GM18520 (cell line): ENCODE data around the gene UPK3B.
A peak's percentile ranks its signal among the peaks of the same experiment; 100 is the strongest.
"Not testable (repeated sequence)": the region's sequence is repeated elsewhere in the genome, so short reads cannot be mapped to it uniquely, and the experiment has no call there.

Source experiments
- ATAC-seq: cut with Tn5 transposase; IDR thresholded peaks from one replicate; pipeline ENCODE4 v1.9.1; 2021; ENCODE audit not compliant: unreplicated experiment

Gene UPK3B

GRCh38 chr7:76512941-76513816 is 2.8 kb downstream of the UPK3B start:
- ATAC-seq = no peak

- no peak for ATAC-seq
These were observed 3.8 kb downstream of the UPK3B start for GRCh38 chr7:76513817-76514799.

- no peak for ATAC-seq
These were observed 4.8 kb downstream of the UPK3B start for GRCh38 chr7:76514926-76515771.

- no peak for ATAC-seq
These were observed 5.7 kb downstream of the UPK3B start for GRCh38 chr7:76515999-76516443.

GRCh38 chr7:76516932-76517331 is 6.6 kb downstream of the UPK3B start:
- not testable (repeated sequence) for ATAC-seq

GRCh38 chr7:76526183-76526582 is 15.8 kb downstream of the UPK3B start:
- ATAC-seq = not testable (repeated sequence)

GRCh38 chr7:76531643-76532042 is 21.3 kb downstream of the UPK3B start:
- ATAC-seq = not testable (repeated sequence)

- not testable (repeated sequence) for ATAC-seq
These were observed 32.8 kb downstream of the UPK3B start, which contains the start of gene SPDYE16 for GRCh38 chr7:76543197-76543596. Gene SPDYE16, minus strand, starts transcription at chr7:76543297. Its CDS starts 1,838 bp downstream, at chr7:76541459.

- ATAC-seq = peak; percentile 99
These were observed 38.9 kb downstream of the UPK3B start for GRCh38 chr7:76549025-76549854.

- not testable (repeated sequence) for ATAC-seq
These were observed 39.5 kb downstream of the UPK3B start for GRCh38 chr7:76549855-76550248.

- ATAC-seq = not testable (repeated sequence)
These were observed 41.6 kb downstream of the UPK3B start for GRCh38 chr7:76551992-76552391.

- not testable (repeated sequence) for ATAC-seq
These were observed 49.3 kb downstream of the UPK3B start for GRCh38 chr7:76559685-76560084.

GRCh38 chr7:76560157-76560556 is 49.8 kb downstream of the UPK3B start:
- ATAC-seq = not testable (repeated sequence)

GRCh38 chr7:76561342-76561741 is 51.0 kb downstream of the UPK3B start:
- not testable (repeated sequence) for ATAC-seq

GRCh38 chr7:76565001-76565400 is 54.6 kb downstream of the UPK3B start:
- not testable (repeated sequence) for ATAC-seq
